GM18858 (cell line): ENCODE measurements around the gene SPATA9.
"Not testable (repeated sequence)": the region's sequence is repeated elsewhere in the genome, so short reads cannot be mapped to it uniquely, and the experiment has no call there.

Source experiments
- ATAC-seq: cut with Tn5 transposase; IDR thresholded peaks from one replicate; pipeline ENCODE4 v1.9.1; 2021; ENCODE audit not compliant: unreplicated experiment

The SPATA9 gene

DNA sequence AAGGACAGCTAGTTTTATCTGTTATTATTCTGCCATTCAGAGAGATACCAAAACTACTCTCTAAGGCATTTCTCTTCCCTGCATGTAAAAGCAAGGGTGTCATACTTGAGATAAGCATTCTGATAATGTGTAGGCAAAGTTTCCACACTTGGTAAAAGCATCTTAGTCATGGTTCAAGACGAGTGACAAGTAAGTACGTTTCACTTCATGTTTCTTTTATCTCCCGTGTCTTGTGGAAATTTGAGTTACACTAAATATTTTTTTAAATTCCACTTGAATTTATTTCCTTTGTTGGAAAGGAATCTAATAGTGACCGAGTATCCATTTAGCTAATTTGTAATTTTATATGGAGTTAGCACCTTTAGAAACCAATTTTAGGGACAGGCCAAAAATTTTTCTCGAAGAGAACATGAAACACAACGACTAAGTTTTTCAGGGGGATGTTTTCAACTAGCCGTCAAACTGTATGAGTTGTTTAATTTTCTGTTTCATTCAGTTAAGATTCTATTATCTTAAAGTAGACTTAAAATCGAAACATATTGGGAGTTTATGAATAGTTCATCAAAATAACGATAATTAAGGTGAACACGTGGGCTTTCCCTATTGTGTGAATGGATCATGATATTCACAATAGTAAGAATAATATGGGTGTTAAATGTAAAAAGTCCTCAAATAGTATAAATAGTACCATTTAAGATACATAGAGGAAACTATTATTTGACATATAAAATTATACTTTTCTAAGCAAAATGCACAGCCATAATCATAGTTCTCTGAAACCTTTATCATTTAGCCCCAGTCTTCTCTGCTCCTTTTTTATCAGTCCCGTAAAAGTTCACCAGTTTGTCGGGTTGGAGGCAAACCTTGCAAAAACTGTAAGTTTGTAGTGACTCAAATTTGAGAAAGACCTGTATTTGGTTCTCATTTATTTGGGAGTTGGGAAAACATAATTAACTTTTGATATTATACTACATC is 34.6 kb downstream of the SPATA9 start:
- ATAC-seq = no peak

DNA sequence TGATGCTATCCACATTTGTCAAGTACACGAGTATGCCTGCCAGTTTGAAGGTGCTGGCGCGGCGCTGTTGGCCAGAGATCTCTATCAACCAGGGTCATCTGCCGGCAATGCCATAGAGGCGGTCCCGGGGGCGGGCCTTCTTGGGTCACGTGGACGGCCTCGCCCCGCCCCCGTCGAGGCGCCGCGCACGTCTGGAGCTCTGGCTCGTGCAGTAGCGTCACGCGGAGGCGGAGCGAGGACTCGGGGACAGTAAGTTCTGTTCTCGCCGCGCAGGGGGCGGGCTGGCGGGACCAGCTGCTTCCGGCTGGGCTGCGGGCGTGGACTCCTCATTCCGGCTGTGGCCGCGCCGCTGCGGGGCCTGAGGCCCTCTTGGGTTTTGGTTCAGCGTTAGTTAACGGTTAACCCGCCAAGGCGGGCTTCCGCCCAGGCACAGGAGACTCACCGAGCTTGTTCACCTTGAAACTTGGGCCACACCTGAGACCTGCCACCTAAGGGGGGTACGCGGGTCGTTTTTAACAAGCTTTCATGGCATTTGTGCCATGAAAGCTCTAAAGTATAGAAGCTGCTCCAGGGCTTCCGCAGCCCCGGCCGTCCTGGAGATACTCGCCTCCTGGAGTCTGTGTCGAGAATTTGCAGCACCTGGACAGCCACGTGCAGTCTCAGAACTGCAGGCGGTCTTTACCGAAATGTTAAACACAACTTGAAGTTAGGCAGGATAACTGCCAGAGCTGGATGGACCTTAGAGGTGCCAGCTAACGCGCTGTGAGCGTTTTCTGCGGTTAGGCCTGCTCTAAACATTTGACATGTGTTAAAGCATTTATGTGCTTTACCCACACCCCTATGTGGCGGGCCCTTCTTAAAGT is 36.0 kb downstream of the SPATA9 start, which contains the start of gene RFESD:
Gene RFESD, plus strand, starts transcription at position 209 of the 863 bp plus-strand sequence. CDS start 5,495 bp downstream, outside the sequence.
- peak; percentile 91 for ATAC-seq

DNA sequence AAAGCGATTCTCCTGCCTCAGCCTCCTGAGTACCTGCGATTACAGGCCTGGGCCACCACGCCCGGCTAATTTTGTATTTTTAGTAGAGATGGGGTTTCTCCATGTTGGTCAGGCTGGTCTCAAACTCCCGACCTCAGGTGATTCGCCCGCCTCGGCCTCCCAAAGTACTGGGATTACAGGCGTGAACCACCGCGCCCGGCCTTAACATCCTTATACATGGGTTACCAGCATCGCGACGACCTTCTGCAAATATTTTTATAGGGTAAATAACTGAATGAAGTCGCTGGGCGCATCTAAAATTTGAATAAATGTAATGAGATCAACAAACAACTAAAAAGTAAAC is 36.6 kb downstream of the SPATA9 start:
- not testable (repeated sequence) for ATAC-seq

GRCh38 chr5:95644351-95645042 is 38.3 kb downstream of the SPATA9 start:
- peak; percentile 38 for ATAC-seq

GRCh38 chr5:95643152-95643551 is 39.6 kb downstream of the SPATA9 start:
- no peak for ATAC-seq

- ATAC-seq = no peak
These were observed 41.0 kb downstream of the SPATA9 start for GRCh38 chr5:95641741-95642220.

DNA sequence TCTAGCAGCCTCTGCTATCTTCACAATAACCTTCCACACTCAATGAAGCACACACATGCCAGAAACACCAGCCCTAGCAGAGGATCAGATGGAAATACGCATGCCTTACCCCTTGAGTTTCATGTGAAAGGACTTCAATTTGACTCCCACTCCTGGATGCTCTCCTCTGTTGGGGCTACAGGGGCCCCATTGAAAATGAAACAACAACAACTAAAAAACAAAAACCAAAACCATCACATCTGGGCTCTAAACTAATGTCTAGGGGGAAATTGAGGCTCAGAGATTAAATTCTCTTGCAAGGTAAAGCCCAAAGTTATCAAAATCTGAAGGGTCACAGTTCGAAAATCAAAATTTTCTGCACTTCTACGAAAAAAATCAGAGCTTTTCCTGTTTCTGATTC is 44.2 kb downstream of the SPATA9 start:
- no peak for ATAC-seq

DNA sequence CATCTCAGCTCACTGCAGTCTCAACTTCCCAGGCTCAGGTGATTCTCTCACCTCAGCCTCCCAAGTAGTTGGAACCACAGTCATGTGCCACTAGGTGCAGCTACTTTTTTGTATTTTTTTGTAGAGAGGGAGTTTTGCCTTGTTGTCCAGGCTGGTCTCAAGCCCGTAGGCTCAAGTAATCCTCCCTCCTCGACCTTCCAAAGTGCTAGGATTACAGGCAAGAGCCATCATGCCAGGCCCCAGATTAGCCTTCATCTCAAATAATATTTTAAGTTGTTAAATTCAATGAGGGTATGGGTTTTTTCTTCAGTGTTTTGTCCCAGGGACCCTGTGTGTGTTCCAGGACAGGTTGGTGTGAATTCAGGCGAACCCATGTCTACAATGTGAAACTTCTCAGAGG is 48.7 kb downstream of the SPATA9 start:
- ATAC-seq = no peak

GRCh38 chr5:95633671-95634070 is 49.1 kb downstream of the SPATA9 start:
- ATAC-seq = no peak

DNA sequence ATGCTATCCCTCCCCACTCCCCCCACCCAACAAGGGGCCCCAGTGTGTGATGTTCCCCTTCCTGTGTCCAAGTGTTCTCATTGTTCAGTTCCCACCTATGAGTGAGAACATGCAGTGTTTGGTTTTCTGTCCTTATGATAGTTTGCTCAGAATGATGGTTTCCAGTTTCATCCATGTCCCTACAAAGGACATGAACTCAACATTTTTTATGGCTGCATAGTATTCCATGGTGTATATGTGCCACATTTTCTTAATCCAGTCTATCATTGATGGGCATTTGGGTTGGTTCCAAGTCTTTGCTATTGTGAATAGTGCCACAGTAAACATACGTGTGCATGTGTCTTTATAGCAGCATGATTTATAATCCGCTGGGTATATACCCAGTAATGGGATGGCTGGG is 49.8 kb downstream of the SPATA9 start:
- ATAC-seq = not testable (repeated sequence)

- peak; percentile 91 for ATAC-seq
These were observed 50.7 kb downstream of the SPATA9 start for GRCh38 chr5:95631991-95632675.

- ATAC-seq = peak; percentile 15
These were observed 51.4 kb downstream of the SPATA9 start for GRCh38 chr5:95631255-95631958.

DNA sequence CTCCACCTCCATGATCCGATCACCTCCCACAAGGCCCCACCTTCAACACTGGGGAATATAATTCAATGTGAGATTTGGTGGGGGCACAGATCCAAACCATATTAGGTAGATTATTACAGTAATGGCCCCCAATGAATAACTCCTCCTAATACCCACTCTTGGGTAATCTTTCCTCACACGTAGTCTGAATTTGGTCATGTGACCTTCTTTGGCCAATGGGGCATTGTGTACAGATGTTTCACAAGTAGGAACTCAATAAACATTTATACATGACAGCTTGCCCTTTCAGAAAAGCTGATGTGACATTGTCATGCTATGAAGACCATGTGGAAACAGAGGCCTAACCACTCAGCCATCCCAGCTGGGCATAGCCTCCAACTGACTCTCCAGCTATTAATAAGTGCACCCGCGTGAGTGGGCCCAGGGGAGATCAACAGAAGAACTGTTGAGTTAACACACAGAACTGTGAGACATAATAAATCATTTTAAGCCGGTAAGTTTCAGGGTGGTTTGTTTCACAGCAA is 52.3 kb downstream of the SPATA9 start:
- ATAC-seq = no peak

- no peak for ATAC-seq
These were observed 53.9 kb downstream of the SPATA9 start for GRCh38 chr5:95628933-95629332.

- no peak for ATAC-seq
These were observed 54.6 kb downstream of the SPATA9 start for GRCh38 chr5:95627971-95628810.

DNA sequence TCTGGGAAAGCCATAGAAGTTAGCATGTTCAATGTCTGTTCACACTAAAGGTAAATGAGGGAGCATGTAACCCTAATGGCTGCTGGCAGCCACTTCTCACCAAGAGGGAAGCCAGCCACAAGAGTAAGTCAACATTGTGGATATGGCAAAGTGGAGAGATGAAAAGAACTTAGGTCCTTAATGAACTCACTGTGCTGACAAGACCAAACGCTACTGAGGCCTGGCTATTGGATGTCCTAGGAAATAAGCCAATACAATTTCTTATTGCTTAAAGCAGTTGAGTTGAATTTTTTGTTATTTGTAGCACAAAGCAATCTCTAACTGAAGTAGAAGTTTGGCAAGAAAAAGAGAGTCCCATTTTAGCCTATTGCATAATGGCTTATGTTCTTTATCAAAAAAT is 56.1 kb downstream of the SPATA9 start:
- ATAC-seq = no peak

DNA sequence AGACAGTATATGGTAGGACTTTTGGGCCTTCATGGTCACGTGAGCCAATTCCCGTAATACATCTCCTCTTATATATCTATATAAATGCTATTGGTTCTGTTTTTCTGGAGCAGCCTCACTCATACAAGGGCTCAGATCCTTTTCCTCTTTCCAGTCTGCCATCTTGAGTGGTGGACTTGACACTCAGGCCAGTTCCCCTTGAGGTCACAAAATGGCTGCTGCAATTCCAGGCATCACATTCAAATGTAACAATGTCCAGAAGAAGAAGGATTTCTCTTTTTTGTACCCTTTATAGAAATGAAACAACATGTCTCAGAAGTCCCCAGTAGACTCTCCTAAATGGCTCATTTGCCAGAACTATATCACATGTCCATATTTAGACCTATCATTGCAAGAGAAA is 58.4 kb downstream of the SPATA9 start:
- ATAC-seq = no peak

- ATAC-seq = no peak
These were observed 59.1 kb downstream of the SPATA9 start for GRCh38 chr5:95623706-95624105.
